ENCODE measurements around the gene SEC14L6. TPM values are rescaled to one million over a fixed set of nuclear protein-coding genes. Genes with fewer than 3 reads are reported as not detected.

SEC14L6 gene
- total RNA-seq, 2 experiments from 2014 or later = not detected

GRCh38 chr22:30575859-30576258 lies 29.3 kb upstream of the SEC14L6 start:
- Histone ChIP-seq H2AFZ (ENCODE audit: low read length) (no peak overlapping the region), H3K4me2 (ENCODE audit: low read length) (no peak overlapping the region), H3K4me3 (ENCODE audit: low read depth, low read length, poor library complexity, severe bottlenecking) (no peak overlapping the region), H4K20me1 (ENCODE audit: insufficient read depth, low read length) (no peaks in the 10 kb centered on the region; the same call in 1 of the 2 replicates), H3K4me1 (ENCODE audit: insufficient read depth, low read length, poor library complexity, severe bottlenecking) (no peaks in the 10 kb centered on the region), H3K27ac (ENCODE audit: low read depth, low read length, poor library complexity, severe bottlenecking) (no peak overlapping the region), H3K36me3 (ENCODE audit: insufficient read depth, low read length) (peaks cover 56% of the 10 kb centered on the region), H3K79me2 (ENCODE audit: insufficient read depth, low read depth, low read length) (no peaks in the 10 kb centered on the region), H3K9me2 (ENCODE audit: insufficient read depth, low read length) (no peaks in the 10 kb centered on the region), H3K9me3 (ENCODE audit: low read length) (no peaks in the 10 kb centered on the region)
- TF ChIP-seq, protein P1, sequence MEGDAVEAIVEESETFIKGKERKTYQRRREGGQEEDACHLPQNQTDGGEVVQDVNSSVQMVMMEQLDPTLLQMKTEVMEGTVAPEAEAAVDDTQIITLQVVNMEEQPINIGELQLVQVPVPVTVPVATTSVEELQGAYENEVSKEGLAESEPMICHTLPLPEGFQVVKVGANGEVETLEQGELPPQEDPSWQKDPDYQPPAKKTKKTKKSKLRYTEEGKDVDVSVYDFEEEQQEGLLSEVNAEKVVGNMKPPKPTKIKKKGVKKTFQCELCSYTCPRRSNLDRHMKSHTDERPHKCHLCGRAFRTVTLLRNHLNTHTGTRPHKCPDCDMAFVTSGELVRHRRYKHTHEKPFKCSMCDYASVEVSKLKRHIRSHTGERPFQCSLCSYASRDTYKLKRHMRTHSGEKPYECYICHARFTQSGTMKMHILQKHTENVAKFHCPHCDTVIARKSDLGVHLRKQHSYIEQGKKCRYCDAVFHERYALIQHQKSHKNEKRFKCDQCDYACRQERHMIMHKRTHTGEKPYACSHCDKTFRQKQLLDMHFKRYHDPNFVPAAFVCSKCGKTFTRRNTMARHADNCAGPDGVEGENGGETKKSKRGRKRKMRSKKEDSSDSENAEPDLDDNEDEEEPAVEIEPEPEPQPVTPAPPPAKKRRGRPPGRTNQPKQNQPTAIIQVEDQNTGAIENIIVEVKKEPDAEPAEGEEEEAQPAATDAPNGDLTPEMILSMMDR (conservative IDR thresholded peaks at IDR 0.05; ENCODE audit: low read length) = no peak
- TF ChIP-seq EZH2phosphoT487 (IDR thresholded peaks at IDR 0.05; ENCODE audit: borderline replicate concordance, low read depth, low read length) = no peak
- CTCF ChIA-PET (ENCODE audit: unreplicated experiment) = no interaction called here
- intact Hi-C loops (cut with micrococcal nuclease; ENCODE audit: unreplicated experiment) = no loop called here
- DNase-seq (ENCODE audit: low spot score) = no peak
- BruUV-seq (replicated peaks) = no TSS peak
- POLR2A ChIA-PET = no interaction called here

- no peak for TF ChIP-seq EZH2phosphoT487 (IDR thresholded peaks at IDR 0.05; ENCODE audit: borderline replicate concordance, low read depth, low read length)
- no peak for DNase-seq (ENCODE audit: low spot score)
- Histone ChIP-seq H3K4me1 (ENCODE audit: insufficient read depth, low read length, poor library complexity, severe bottlenecking) (no peaks in the 10 kb centered on the region), H3K36me3 (ENCODE audit: insufficient read depth, low read length) (peaks cover 49% of the 10 kb centered on the region), H3K27ac (ENCODE audit: low read depth, low read length, poor library complexity, severe bottlenecking) (no peak overlapping the region), H3K4me2 (ENCODE audit: low read length) (no peak overlapping the region), H3K9me2 (ENCODE audit: insufficient read depth, low read length) (no peaks in the 10 kb centered on the region), H3K79me2 (ENCODE audit: insufficient read depth, low read depth, low read length) (no peaks in the 10 kb centered on the region), H4K20me1 (ENCODE audit: insufficient read depth, low read length) (no peaks in the 10 kb centered on the region; the same call in 1 of the 2 replicates), H3K9me3 (ENCODE audit: low read length) (no peaks in the 10 kb centered on the region), H3K4me3 (ENCODE audit: low read depth, low read length, poor library complexity, severe bottlenecking) (no peak overlapping the region), H2AFZ (ENCODE audit: low read length) (no peak overlapping the region)
- ChIA-PET POLR2A (no interaction called here), CTCF (ENCODE audit: unreplicated experiment) (no interaction called here)
- no TSS peak for BruUV-seq (replicated peaks)
- intact Hi-C loops (cut with micrococcal nuclease; ENCODE audit: unreplicated experiment) = no loop called here
Measured at GRCh38 chr22:30574997-30575671, 28.6 kb upstream of the SEC14L6 start.

- H3K4me1 ChIP-seq (ENCODE audit: insufficient read depth, low read length, poor library complexity, severe bottlenecking) = no peaks in the 10 kb centered on the region
- intact Hi-C loops (cut with micrococcal nuclease; ENCODE audit: unreplicated experiment) = no loop called here
- no peaks in the 10 kb centered on the region for H3K9me3 ChIP-seq (ENCODE audit: low read length)
- H3K79me2 ChIP-seq (ENCODE audit: insufficient read depth, low read depth, low read length) = no peaks in the 10 kb centered on the region
- POLR2A ChIA-PET = no interaction called here
- no TSS peak for BruUV-seq (replicated peaks)
- no peak within 1 kb of the TSS for H3K4me3 ChIP-seq (ENCODE audit: low read depth, low read length, poor library complexity, severe bottlenecking)
- no peaks in the 10 kb centered on the region for H3K9me2 ChIP-seq (ENCODE audit: insufficient read depth, low read length)
- TF ChIP-seq, protein P1 (conservative IDR thresholded peaks at IDR 0.05; ENCODE audit: low read length) = no peak
- TF ChIP-seq EZH2phosphoT487 (IDR thresholded peaks at IDR 0.05; ENCODE audit: borderline replicate concordance, low read depth, low read length) = no peak
- H4K20me1 ChIP-seq (ENCODE audit: insufficient read depth, low read length) = no peaks in the 10 kb centered on the region; the same call in 1 of the 2 replicates
- H2AFZ ChIP-seq (ENCODE audit: low read length) = no peak within 1 kb of the TSS
- no peak for DNase-seq (ENCODE audit: low spot score)
- CTCF ChIA-PET (ENCODE audit: unreplicated experiment) = no interaction called here
- no peak within 1 kb of the TSS for H3K27ac ChIP-seq (ENCODE audit: low read depth, low read length, poor library complexity, severe bottlenecking)
- H3K4me2 ChIP-seq (ENCODE audit: low read length) = no peak within 1 kb of the TSS
- H3K36me3 ChIP-seq (ENCODE audit: insufficient read depth, low read length) = peaks cover 41% of the 10 kb centered on the region
Measured at GRCh38 chr22:30574095-30574981, 27.8 kb upstream of the SEC14L6 start, which contains the start of gene GAL3ST1. Gene GAL3ST1 (minus strand): TSS chr22:30574665. CDS start chr22:30557392, 17,273 bp downstream.
